ENCODE results near the gene FKBP8.

The FKBP8 gene

DNA sequence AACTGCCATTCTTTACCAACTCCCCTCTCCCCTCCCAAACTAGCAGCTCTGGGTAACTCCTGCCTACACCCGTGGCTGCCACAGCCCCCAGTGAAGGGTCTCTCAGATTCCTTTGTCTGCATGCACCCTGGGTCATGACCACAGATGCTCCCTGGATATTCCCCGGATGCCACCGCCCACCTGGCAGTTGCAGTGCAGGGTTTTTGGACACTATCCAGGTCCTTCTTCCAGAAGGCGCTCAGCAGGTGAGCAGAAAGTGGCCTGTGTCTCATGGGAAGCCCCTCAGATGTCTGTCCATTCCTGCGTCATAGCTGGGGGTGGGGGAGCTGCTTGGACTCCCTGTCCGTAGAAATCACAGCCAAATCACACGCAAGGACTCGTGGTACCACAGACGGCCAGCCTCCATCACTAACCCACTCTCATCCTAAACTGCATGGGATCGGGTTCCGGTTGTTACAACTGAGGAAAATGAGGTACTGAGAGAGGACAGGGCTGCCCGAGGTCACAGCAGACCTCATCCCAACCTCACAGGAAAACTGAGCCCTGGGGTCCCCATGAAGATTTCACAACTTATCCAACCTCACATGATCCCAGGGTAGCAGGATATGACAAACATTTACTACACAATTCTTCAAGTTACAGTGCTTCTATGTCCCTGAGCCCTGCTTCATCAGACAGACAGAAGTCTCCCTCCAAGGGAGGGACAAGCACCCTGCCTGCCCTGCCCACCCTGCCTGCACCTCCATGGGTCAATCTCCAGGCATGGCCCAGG lies 60.1 kb downstream of the FKBP8 start:
- no peak for DNase-seq (ENCODE audit: low spot score)
